PC-9 (cell line): Measurements from ENCODE around the gene AMOTL1.

Experiments used
- CTCF ChIP-seq: fragments of 200-600 bp; sonication (generic); conservative IDR thresholded peaks from 2 replicates; pipeline ENCODE4 v1.6.1; 2017; ENCODE audit warnings: mixed run types, antibody characterized with exemption, mild to moderate bottlenecking, moderate library complexity
- EZH2 ChIP-seq: fragments of 200-600 bp; sonication (generic); IDR thresholded peaks from 2 replicates; pipeline ENCODE4 v1.8.0; 2017; ENCODE audit warnings: antibody characterized with exemption, low read depth

GRCh38 chr11:94793822-94794221, 25.7 kb downstream of the AMOTL1 start:
- TF ChIP-seq CTCF (no peak), EZH2 (no peak)
